ENCODE data around the gene RNF13. TPM values are rescaled to one million over a fixed set of nuclear protein-coding genes. Genes with fewer than 3 reads are reported as not detected.
"Not testable (repeated sequence)": the region's sequence is repeated elsewhere in the genome, so short reads cannot be mapped to it uniquely, and the experiment has no call there.

Gene RNF13
- total RNA-seq, 1 experiment from 2014 or later = 28.9 TPM

DNA sequence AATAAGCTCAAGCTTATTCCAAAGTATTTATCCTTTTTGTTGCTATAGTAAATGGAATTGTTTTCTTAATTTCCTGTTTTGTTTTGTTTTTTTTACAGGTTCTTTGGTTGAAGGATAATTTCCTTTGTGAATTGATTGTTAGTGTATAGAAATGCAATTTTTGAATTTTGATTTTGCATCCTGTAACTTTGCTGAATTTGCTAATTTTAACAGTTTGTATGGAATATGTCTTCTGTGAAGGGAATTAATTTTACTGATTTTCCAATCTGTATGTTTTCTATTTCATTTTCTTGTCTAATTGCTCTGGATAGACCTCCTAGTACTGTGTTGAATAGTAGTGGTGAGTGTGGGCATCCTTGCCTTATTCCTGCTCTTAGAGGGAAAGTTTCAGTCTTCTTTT, 129.4 kb downstream of the RNF13 start (continued):
- no peak for TF ChIP-seq GABPB1 (CRISPR knock-in tag; IDR thresholded peaks at IDR 0.05)
- TF ChIP-seq ELF4 (CRISPR knock-in tag; IDR thresholded peaks at IDR 0.05; ENCODE audit: low read depth) = no peak
- no peak for TF ChIP-seq SP1 (CRISPR knock-in tag; conservative IDR thresholded peaks at IDR 0.05)
- TF ChIP-seq, protein P1, sequence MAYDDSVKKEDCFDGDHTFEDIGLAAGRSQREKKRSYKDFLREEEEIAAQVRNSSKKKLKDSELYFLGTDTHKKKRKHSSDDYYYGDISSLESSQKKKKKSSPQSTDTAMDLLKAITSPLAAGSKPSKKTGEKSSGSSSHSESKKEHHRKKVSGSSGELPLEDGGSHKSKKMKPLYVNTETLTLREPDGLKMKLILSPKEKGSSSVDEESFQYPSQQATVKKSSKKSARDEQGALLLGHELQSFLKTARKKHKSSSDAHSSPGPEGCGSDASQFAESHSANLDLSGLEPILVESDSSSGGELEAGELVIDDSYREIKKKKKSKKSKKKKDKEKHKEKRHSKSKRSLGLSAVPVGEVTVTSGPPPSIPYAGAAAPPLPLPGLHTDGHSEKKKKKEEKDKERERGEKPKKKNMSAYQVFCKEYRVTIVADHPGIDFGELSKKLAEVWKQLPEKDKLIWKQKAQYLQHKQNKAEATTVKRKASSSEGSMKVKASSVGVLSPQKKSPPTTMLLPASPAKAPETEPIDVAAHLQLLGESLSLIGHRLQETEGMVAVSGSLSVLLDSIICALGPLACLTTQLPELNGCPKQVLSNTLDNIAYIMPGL (CRISPR knock-in tag; IDR thresholded peaks at IDR 0.05) = no peak
- no peak for TF ChIP-seq RORB (CRISPR knock-in tag; IDR thresholded peaks at IDR 0.05)
- TF ChIP-seq, protein P2, sequence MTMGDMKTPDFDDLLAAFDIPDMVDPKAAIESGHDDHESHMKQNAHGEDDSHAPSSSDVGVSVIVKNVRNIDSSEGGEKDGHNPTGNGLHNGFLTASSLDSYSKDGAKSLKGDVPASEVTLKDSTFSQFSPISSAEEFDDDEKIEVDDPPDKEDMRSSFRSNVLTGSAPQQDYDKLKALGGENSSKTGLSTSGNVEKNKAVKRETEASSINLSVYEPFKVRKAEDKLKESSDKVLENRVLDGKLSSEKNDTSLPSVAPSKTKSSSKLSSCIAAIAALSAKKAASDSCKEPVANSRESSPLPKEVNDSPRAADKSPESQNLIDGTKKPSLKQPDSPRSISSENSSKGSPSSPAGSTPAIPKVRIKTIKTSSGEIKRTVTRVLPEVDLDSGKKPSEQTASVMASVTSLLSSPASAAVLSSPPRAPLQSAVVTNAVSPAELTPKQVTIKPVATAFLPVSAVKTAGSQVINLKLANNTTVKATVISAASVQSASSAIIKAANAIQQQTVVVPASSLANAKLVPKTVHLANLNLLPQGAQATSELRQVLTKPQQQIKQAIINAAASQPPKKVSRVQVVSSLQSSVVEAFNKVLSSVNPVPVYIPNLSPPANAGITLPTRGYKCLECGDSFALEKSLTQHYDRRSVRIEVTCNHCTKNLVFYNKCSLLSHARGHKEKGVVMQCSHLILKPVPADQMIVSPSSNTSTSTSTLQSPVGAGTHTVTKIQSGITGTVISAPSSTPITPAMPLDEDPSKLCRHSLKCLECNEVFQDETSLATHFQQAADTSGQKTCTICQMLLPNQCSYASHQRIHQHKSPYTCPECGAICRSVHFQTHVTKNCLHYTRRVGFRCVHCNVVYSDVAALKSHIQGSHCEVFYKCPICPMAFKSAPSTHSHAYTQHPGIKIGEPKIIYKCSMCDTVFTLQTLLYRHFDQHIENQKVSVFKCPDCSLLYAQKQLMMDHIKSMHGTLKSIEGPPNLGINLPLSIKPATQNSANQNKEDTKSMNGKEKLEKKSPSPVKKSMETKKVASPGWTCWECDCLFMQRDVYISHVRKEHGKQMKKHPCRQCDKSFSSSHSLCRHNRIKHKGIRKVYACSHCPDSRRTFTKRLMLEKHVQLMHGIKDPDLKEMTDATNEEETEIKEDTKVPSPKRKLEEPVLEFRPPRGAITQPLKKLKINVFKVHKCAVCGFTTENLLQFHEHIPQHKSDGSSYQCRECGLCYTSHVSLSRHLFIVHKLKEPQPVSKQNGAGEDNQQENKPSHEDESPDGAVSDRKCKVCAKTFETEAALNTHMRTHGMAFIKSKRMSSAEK (CRISPR knock-in tag; IDR thresholded peaks at IDR 0.05; ENCODE audit: borderline replicate concordance) = no peak
- no peak for TF ChIP-seq E2F4 (CRISPR knock-in tag; IDR thresholded peaks at IDR 0.05; ENCODE audit: borderline replicate concordance, low read depth)
- TF ChIP-seq FOXK1 (CRISPR knock-in tag; IDR thresholded peaks at IDR 0.05) = no peak
- TF ChIP-seq SOX15 (CRISPR knock-in tag; IDR thresholded peaks at IDR 0.05) = no peak
- no peak for TF ChIP-seq FOXP4 (CRISPR knock-in tag; IDR thresholded peaks at IDR 0.05)

DNA sequence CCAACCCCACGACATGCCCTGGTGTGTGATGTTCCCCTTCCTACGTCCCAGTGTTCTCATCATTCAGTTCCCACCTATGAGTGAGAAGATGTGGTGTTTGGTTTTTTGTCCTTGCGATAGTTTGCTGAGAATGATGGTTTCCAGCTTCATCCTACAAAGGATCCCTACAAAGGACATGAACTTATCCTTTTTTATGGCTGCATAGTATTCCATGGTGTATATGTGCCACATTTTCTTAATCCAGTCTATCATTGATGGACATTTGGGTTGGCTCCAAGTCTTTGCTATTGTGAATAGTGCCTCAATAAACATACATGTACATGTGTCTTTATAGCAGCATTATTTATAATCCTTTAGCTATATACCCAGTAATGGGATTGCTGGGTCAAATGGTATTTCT, 131.0 kb downstream of the RNF13 start:
- CTCF ChIA-PET; H3K27ac Mint-ChIP-seq; H3K27me3 Mint-ChIP-seq (ENCODE audit: low read depth); ATAC-seq; H3K4me3 Mint-ChIP-seq; DNase-seq (ENCODE audit: low spot score); H3K4me1 Mint-ChIP-seq; POLR2A ChIA-PET: not testable (repeated sequence)
- H3K36me3 Mint-ChIP-seq = peaks cover 68% of the 10 kb centered on the region
- peaks cover 53% of the 10 kb centered on the region for H3K9me3 Mint-ChIP-seq

DNA sequence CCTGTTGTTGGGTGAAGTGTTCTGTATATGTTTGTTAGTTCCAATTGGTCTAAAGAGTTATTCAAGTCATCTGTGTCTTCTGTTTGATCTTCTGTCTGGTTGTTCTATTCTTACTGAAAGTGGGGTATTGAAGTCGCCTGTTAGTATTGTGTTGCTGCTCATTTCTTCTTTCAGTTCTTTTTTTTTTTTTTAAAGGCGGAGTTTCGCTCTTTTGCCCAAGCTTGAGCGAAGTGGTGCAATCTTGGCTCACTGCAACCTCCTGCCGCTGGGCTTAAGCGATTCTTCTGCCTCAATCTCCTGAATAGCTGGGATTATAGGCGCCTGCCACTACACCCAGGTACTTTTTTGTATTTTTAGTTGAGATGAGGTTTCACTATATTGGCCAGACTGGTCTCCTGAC, 134.2 kb downstream of the RNF13 start:
- TF ChIP-seq GRHL2 (CRISPR knock-in tag; IDR thresholded peaks at IDR 0.05; ENCODE audit: insufficient replicate concordance, severe bottlenecking) (no peak), CBFB (CRISPR knock-in tag; IDR thresholded peaks at IDR 0.05; ENCODE audit: low read depth) (no peak), NR1H2 (CRISPR knock-in tag; IDR thresholded peaks at IDR 0.05) (no peak), GABPB1 (CRISPR knock-in tag; IDR thresholded peaks at IDR 0.05) (no peak), GTF2I (CRISPR knock-in tag; conservative IDR thresholded peaks at IDR 0.05) (no peak), NR2C2 (CRISPR knock-in tag; IDR thresholded peaks at IDR 0.05) (no peak), SOX15 (CRISPR knock-in tag; IDR thresholded peaks at IDR 0.05) (no peak), ETV6 (CRISPR knock-in tag; IDR thresholded peaks at IDR 0.05) (no peak), MXD4 (CRISPR knock-in tag; IDR thresholded peaks at IDR 0.05; ENCODE audit: borderline replicate concordance) (no peak), CDX4 (CRISPR knock-in tag; IDR thresholded peaks at IDR 0.05; ENCODE audit: borderline replicate concordance) (no peak), ZNF263 (CRISPR knock-in tag; IDR thresholded peaks at IDR 0.05; ENCODE audit: low read depth) (no peak), JAZF1 (CRISPR knock-in tag; IDR thresholded peaks at IDR 0.05) (no peak), NFE2L1 (CRISPR knock-in tag; IDR thresholded peaks at IDR 0.05) (no peak), RORB (CRISPR knock-in tag; IDR thresholded peaks at IDR 0.05) (no peak), ATF3 (CRISPR knock-in tag; conservative IDR thresholded peaks at IDR 0.05) (no peak)
- TF ChIP-seq, protein P3, sequence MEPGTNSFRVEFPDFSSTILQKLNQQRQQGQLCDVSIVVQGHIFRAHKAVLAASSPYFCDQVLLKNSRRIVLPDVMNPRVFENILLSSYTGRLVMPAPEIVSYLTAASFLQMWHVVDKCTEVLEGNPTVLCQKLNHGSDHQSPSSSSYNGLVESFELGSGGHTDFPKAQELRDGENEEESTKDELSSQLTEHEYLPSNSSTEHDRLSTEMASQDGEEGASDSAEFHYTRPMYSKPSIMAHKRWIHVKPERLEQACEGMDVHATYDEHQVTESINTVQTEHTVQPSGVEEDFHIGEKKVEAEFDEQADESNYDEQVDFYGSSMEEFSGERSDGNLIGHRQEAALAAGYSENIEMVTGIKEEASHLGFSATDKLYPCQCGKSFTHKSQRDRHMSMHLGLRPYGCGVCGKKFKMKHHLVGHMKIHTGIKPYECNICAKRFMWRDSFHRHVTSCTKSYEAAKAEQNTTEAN (CRISPR knock-in tag; IDR thresholded peaks at IDR 0.05) = no peak
- ChIA-PET CTCF (no interaction called here), POLR2A (no interaction called here)
- peaks cover 79% of the 10 kb centered on the region for H3K36me3 Mint-ChIP-seq
- no peak for ATAC-seq
- H3K9me3 Mint-ChIP-seq = peaks cover 49% of the 10 kb centered on the region
- no peaks in the 10 kb centered on the region for H3K4me1 Mint-ChIP-seq
- no peaks in the 10 kb centered on the region; the same call in 1 of the 2 replicates for H3K27me3 Mint-ChIP-seq (ENCODE audit: low read depth)
- DNase-seq (ENCODE audit: low spot score) = no peak
- no peak overlapping the region for H3K4me3 Mint-ChIP-seq
- no peak overlapping the region for H3K27ac Mint-ChIP-seq

Measured in WTC11 (cell line).